Hindlimb muscle (tissue), 1 donor: Measurements from ENCODE around the gene EGF. TPM values are rescaled to one million over a fixed set of nuclear protein-coding genes. Genes with fewer than 3 reads are reported as not detected.
A peak's percentile ranks its signal among the peaks of the same experiment; 100 is the strongest.
"Not testable (repeated sequence)": the region's sequence is repeated elsewhere in the genome, so short reads cannot be mapped to it uniquely, and the experiment has no call there.

ENCODE experiments used
- DNase-seq: peaks from one replicate; pipeline ENCODE4 v3.0.0-alpha.2; 2013
- polyA plus RNA-seq: library from polyadenylated mRNA; unstranded; fragments of 120-200 nt; gene quantifications from one replicate; pipeline ENCODE4 v1.2.1, GENCODE V29; 2013; ENCODE audit not compliant: insufficient read length

The EGF gene
- polyA plus RNA-seq = 16.4 TPM

DNA sequence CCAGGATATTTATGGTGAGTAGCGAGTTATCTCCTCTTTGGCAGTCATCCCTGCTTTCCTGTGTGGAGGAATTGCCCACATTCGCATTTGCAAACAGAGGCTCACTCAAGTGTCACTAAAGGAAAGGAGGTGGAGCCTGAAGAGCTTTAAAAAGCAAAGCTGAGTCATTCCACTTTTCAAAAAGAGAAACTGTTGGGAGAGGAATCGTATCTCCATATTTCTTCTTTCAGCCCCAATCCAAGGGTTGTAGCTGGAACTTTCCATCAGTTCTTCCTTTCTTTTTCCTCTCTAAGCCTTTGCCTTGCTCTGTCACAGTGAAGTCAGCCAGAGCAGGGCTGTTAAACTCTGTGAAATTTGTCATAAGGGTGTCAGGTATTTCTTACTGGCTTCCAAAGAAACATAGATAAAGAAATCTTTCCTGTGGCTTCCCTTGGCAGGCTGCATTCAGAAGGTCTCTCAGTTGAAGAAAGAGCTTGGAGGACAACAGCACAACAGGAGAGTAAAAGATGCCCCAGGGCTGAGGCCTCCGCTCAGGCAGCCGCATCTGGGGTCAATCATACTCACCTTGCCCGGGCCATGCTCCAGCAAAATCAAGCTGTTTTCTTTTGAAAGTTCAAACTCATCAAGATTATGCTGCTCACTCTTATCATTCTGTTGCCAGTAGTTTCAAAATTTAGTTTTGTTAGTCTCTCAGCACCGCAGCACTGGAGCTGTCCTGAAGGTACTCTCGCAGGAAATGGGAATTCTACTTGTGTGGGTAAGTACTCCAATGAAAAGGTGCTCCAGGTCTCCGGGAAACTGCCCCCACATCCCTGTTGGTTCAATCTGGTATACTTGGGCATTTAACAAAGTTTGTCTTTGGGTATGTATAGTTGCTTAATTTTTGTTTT lies at the start of gene EGF:
Gene EGF, plus strand, starts transcription at position 178 of the 890 bp plus-strand sequence. Its CDS starts 453 bp downstream, at position 631.
- no peak for DNase-seq

DNA sequence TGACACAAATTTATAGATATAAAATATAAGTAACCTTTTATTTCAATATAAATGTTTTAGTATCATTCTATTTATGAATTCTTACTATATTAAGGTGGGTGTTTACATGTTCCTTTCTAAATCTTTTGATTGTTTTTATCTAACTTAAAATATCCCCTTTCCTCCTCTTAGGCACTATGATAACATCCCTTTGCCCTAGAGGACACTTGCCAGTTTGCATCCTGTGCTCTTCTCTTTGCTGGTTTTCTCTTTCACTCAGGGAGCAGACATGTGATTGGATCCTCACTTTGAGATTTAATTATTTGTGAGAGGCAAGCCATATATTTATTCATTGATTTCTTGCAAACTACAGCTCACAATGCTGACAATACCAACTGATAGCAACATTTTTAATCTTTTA lies 48.5 kb upstream of the EGF start:
- no peak for DNase-seq

DNA sequence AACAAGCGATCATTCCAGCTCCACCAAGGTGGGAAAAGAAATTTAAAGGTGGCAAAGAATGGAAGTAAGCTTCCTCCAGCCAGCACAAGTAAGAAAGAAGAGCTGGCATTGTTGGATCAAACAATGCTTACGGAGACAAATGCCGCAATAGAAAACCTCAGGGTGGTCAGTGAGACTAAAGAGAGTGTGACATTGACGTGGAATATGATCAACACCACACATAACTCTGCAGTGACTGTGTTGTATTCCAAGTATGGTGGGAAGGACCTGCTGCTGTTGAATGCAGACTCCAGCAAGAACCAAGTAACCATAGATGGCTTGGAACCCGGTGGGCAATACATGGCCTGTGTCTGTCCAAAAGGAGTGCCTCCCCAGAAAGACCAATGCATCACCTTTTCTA lies 42.6 kb upstream of the EGF start:
- no peak for DNase-seq

DNA sequence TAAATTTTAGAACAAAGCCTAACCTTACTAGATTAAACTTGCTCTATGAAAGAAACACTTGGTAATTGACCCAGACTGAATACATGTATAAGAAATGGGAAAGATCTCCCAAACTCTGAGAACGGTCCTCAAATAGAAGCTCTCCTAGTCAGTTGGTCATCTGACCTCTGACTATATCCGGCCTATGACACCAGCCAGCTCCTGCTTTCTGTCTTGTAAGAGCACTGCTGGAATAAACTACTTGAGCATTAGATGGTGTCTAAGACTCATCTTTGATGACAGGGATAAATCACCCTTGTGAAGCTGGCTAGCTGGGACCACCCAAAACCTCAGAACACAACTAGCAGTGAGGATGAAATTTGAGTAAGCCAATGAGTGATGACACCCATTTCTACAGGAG lies 40.6 kb upstream of the EGF start:
- no peak for DNase-seq

DNA sequence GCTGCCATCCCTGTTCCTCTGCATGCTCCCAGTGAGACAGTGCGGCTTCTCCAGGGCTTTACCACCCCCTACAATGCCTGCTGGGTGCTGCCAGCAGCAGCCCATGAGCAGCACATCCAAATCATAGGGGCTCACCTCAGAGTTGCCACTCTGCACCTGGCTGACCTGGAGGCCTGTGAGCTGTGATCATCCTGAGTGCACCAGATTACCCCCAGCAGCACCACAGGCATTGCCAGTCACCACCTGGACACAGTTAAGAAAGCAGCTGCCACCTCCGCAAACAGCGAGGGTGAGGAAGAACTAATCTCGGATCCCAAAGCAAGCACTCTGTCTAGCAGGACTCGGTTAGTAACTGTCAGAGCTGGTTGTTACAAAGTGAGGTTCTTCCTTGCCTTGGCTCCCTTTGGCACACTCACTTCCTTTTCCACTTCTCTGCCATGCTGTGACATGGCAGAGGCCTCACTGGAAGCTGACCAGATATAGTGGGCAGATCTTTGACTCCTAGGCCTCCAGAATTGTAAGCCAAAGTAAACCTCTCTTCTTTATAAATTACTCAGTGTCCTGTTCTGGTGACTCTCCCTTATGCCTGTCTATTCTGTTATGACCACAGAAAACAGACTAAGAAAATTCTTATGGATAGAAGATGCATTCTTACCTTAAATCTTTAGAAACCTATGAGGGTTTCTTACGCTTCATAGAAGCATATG lies 39.6 kb upstream of the EGF start:
- DNase-seq = no peak

DNA sequence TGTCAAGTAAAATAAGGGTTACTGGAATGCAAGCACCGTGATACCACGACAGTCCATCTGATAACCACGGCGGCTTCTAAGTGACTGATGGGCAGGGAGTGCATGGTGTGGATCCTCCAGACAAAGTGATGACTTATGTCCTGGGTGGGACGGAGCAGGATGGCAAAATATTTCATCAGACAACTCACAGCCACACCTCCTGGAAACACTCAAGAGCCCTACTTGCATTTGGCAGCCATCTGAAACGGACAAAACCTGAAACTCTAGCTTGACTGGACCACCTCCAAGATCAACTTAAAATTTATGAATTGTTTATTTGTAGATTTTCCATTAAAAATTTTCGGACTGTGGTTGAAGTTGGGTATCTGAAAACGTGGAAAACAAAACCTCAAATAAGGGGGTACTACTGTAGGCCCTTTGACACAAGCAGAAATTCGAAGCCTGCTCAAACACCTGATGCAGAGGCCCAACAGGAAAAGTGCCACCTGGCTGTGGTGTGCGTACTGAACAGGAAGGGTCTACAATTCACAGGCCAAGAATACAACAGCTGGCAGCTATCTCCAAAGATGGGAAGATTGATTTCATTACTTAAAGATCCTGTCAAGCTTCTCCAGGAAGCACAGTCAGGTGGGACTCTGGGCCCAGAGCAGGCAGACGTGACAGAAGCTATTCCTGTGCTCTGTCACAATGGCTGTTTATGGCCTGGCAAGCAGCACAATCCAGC lies 38.7 kb upstream of the EGF start:
- no peak for DNase-seq

DNA sequence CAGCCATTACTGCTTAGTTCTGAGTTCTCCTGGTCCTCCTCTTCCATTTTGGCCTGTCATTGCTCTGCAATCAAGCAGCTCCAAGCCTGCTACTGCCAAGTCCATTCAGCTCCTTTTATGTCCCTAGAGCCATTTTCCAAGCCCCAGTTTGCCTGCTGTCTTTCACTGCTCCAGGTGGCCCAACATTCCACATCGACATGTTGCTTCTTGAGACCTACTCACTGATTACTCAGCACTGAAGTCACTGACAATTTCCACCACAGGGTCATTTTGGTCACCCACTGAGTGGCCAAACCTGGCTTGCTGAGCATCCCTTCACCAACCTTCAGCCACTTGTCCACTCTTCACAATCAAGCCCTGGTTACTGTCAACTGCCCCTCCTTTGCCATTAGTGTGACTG lies 37.6 kb upstream of the EGF start:
- DNase-seq = no peak

DNA sequence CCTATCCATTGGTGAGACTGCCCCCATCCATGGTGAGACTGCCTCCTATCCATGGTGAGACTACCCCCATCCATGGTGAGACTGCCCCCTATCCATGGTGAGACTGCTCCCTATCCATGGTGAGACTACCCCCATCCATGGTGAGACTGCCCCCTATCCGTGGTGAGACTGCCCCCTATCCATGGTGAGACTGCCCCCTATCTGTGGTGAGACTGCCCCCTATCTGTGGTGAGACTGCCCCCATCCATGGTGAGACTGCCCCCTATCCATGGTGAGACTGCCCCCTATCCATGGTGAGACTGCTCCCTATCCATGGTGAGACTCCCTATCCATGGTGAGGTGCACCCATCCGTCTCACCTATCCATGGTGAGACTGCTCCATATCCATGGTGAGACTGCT lies 37.1 kb upstream of the EGF start:
- not testable (repeated sequence) for DNase-seq

DNA sequence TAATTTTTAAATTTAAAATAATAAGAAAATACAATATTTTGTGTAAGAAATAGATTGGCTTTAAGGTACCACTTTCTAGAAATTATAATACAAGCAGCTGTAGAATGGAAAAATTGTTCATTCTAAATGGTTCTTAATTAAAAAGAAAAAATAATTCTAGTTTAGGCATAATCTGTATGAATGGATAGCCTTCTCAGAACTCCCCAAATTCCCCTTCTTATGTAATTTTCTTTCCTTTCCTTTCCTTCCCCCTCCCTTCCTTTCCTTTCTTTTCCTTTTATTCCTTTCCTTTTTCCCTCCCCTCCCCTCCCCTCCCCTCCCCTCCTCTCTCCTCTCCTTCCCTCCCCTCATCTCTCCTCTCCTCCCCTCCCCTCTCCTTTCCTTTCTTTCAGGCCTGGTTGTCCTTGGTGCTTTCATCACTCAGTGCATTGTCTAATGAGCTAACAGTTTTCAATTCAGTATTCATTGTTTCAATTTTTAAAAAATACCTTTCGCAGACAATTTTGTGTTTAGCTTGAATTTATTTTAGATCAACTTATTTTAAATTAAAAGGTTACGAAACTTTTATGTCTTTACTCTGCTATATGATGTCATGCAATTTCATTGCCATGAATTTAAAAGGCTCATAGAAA lies 35.9 kb upstream of the EGF start:
- no peak for DNase-seq

DNA sequence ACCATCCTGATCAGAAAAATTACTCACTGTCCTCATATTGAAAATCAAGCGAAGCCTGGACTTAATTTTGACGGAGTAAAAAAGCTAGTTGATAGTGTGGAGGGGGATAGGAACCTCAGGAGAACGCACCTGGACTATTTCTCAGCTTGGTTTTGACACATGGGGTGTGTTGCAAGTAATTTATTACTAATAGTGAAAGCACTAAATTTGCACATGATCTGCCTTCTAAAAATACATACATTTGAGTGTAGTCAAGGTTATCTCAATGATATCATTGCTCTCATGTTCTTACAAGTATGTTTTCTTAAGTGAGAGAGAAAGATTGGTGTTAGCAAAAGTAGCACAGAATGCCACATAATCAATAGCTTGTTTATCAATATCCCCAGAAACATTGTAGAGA lies 35.3 kb upstream of the EGF start:
- DNase-seq = no peak

DNA sequence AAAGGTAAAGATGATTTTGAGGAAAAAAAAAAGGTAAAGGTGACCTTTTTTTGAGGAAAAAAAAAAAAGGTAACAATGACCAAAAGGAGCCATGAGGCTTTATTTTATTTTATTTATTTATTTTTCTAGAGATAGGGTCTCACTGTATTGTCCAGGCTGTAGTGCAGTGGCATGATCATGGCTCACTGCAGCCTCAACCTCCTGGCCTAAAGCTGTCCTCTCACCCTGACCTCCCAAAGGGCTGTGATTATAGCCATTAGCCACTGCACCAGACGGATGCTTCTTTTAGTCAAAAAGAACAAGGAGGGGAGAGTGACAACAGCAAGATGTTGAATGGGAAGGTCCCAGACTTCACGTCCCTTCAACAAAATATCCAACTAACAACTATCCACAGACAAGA lies 34.3 kb upstream of the EGF start:
- DNase-seq = no peak

DNA sequence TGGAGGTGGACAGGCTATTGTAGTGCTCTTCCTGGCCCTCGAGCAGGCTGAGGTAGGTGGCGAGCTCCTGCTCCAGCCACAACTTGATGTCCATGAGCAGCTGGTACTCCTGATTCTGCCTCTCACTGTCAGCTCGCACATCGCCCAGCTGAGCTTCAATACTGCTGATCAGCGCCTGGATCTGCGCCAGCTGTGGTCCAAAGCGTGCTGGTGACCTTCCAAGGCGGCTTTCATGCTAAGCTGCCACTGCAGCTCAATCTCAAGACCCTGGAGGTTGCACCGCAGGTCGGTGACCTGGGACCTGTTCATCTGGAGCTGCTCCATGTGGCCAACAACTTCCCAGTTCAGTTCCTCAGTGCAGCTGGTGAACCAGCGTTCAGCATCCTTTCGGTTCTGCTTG lies 33.6 kb upstream of the EGF start:
- peak; percentile 6 for DNase-seq

DNA sequence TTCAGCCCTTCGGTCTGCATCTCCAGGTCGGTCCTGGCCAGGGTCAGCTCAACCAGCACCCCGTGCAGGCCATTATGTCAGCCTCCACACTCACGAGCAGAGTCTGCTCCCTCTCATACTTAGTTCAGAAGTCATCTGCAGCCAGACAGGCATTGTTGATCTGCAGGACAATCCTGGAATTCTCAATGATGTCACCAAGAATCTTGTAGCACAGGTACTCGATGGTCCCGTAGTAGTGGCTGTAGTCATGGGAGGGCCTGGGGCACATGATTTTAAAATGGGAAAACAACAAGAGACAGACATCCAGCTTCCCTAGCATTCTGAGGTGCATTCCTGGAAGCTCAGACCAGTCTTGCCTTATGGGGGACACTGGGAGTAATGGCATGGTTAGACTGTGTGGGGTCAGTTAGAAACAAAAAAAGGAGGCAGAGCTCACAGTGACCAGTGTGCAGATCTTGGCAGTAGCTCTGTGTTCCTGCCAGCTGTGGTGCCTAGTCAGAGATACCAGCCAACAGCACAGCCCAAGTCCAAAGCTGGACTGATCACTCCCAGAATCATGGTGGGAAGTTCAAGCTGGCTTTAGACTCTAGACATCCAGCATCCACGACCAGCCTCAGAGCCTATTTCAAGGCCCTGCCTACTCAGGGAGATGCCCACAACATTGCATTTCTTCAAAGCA lies 32.9 kb upstream of the EGF start:
- no peak for DNase-seq

DNA sequence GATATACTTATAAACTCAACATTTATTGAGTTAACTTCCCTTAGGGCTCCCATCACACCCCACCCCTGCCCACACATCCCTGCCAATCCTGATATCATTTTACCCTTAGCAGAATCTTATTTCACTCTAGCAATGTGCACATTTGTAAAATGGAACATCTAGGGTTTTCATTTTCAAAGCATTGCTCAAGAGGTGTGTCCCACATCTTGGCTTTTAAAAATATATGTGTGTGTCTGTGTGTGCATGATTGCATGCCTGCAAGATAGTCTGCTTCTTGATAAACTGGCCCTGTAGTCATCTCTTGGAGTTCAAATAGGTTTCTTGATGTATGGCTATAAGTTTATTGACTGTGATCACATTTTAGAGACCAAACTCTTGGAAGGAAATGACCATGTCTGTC lies 26.4 kb upstream of the EGF start:
- DNase-seq = no peak

DNA sequence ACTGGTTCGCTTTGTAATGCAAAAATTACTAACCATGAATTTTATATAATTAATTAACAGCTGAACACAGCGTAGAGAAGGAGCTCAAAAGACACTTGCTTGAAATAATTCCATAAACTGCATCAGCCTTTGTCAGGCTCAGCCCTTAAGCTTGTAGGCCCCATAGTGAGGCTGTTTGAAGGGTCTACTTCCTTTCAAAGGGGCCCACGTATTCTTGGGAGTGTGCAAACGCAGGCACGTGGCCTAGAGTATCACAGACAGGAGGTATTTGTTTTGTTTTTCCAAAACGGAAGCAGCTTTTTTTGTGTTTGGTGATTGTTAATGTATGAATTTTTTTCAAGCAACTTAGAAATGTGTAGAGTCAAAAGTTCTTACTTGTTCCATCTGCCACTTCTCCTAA lies 25.6 kb upstream of the EGF start:
- DNase-seq = no peak

DNA sequence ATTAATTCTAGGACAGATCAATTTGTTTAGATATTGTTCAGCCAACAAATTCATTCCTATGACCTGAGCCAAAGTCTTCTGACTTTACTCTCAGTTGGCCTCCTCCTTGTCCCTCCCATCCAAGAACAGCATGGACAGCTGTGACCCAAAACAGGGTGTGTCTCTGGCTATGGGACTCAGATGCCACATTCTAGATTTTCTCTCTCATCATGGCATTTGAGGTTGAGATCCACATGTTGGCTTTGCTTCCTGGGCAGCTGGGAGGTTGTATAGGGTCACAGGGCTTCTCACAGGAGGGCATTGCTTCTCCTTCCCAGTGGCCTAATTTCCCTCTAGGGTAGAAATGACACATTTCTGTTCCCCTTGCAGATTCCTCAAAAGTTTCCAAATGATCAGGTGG lies 22.6 kb upstream of the EGF start:
- DNase-seq = no peak

DNA sequence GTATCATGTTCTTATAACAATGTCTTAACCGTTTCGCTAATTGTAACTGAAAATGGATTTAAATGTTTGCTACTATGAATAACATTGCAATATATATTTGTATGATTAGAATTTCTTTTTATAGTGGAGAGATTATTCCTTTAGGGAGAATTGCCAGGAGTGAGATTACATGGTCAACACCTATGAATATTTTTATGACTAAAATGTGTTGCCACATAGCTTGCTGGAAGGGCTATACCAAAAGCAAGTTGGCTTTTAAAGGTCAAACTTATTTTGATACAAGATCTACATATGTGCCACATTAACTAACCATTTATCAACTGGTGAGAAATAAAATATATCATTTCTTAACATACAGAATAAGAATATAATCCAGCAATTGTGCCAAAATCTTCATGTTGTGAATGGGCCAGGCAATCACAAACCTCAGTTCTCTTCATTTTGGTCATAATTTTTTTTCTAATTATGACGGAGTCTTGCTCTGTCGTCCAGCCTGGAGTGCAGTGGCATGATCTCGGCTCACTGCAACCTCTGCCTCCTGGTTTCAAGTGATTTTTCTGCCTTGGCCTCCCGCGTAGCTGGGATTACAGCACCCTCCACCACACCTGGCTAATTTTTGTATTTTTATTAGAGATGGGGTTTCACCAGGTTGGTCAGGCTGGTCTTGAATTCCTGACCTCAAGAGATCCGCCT lies 10.0 kb upstream of the EGF start:
- DNase-seq = no peak

DNA sequence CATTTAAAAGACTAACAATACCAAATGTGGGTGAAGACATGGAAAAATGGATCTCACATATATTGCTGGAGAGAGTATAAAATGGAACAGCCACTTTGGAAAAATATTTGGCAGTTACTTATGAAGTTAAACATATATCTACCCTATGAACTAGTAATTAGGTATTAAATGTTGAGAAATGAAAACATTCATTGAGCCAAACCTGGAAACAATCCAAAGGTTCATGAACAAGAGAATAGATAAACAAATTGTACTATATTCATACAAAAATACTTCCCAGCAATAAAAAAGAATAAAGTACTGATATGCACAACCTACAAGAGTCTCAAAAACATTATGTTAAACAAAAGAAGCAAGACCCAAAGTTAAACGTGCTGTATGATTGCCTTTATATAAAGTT lies 4.0 kb upstream of the EGF start:
- no peak for DNase-seq

DNA sequence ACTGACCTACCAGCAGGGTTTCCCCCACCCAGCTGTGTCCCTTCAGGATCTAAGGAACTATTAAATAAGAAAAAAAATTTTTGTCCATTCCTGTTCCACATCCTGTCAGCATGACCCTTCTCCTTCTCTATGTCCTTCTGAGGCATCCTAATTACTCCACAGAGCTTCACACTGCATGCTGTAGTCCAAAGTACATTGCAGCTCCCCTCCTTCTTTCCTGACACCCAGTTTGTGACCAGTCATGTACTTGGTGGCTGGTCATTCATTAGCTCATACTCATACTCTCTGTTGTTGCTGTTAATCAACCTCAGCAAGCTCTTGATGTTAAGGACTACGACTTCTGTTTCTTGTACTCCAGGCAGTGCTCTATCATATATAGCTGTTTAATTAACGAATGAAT lies 2.4 kb upstream of the EGF start:
- no peak for DNase-seq

DNA sequence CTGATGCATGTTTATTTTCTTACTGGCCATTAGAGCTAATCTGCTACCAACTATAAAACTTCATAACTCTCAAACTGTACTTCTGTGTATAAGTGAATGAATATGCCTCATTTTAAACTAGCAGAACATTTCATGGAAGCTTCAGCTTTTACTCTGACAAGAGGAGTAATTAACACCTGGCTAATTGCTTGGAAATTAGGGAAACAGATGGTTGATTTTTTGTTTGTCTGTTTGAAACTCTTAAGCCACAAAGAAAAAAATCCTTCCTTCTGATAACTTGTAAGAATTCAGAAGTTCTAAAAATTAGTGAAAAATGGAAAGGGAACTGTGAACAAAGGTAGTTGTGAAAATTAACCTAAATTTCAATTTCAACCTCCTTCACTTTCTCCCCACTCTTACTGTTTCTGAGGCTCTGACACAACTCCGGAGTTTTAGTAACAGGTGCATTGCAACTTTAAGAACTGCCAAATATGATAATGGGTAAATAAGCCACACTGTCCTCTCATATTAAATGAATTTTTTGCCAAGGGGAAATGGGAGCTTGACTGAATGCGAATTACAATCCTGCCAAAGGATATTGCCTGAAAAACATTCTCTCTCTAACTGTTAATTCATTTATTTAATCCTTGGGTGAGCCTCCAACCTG lies 1.0 kb downstream of the EGF start:
- no peak for DNase-seq

DNA sequence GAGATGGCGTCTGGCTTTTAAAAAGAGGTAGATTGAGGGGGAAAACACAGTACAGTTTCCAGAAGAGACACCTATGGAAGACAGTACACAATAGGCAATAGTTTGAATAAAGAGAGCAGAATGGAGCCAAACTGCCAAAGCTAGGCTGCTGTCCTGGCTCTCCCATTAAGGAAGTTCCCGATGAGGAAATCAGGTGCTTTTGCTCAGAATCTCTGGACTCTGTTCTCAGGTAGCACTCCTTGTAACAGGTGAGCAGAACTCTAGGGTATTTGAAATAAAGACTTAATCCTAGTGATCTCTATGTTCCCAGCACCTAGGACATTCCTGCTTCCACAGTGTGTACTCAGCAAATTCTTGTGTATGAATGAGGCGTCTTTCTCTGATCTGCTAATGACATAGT lies 1.6 kb downstream of the EGF start:
- no peak for DNase-seq
